Dendritic cell treated with granulocyte-macrophage colony-stimulating factor and Interleukin-4, amounts not matched to agents 40 ng/mL and 50 ng/mL, for 4 days (primary cell): ENCODE results near the gene ZNF823.
A peak's percentile ranks its signal among the peaks of the same experiment; 100 is the strongest.

ENCODE experiments used
- H3K27ac Mint-ChIP-seq: one replicate; pipeline ENCODE4 v1.8.0; 2022; ENCODE audit warnings: mild to moderate bottlenecking, mixed read lengths
- H3K27me3 Mint-ChIP-seq: one replicate; pipeline ENCODE4 v1.8.0; 2022; ENCODE audit warnings: mild to moderate bottlenecking, mixed read lengths
- H3K36me3 Mint-ChIP-seq: one replicate; pipeline ENCODE4 v1.8.0; 2022; ENCODE audit warnings: low read depth, mixed read lengths
- H3K4me1 Mint-ChIP-seq: one replicate; pipeline ENCODE4 v1.8.0; 2022; ENCODE audit warnings: low read depth, mixed read lengths
- H3K4me3 Mint-ChIP-seq: one replicate; pipeline ENCODE4 v1.8.0; 2022; ENCODE audit warnings: mild to moderate bottlenecking, moderate library complexity, mixed read lengths
- H3K9me3 Mint-ChIP-seq: one replicate; pipeline ENCODE4 v1.8.0; 2022; ENCODE audit warnings: mixed read lengths
- intact Hi-C: fragments of 100-400 bp; cut with micrococcal nuclease; formaldehyde crosslinking; loops from one replicate; pipeline ENCODE4 v1.15.0; 2022

ZNF823 gene

GRCh38 chr19:11763117-11763516 is 24.4 kb upstream of the ZNF823 start:
- no peak overlapping the region for H3K4me3 Mint-ChIP-seq
- H3K27me3 Mint-ChIP-seq = peaks cover 11% of the 10 kb centered on the region
- H3K9me3 Mint-ChIP-seq = peaks cover 30% of the 10 kb centered on the region
- intact Hi-C loops = loop anchor here (10.0 kb wide), 1 partner anchor 68 kb away; no protein-coding TSS in a partner anchor
- H3K36me3 Mint-ChIP-seq = peaks cover 15% of the 10 kb centered on the region
- peaks cover 7% of the 10 kb centered on the region for H3K4me1 Mint-ChIP-seq
- H3K27ac Mint-ChIP-seq = no peak overlapping the region

GRCh38 chr19:11759805-11760204 is 21.1 kb upstream of the ZNF823 start:
- Mint-ChIP-seq H3K4me3 (no peak overlapping the region), H3K27ac (no peak overlapping the region), H3K36me3 (no peaks in the 10 kb centered on the region), H3K4me1 (no peaks in the 10 kb centered on the region), H3K27me3 (peaks cover 4% of the 10 kb centered on the region), H3K9me3 (peaks cover 38% of the 10 kb centered on the region)
- intact Hi-C loops = loop anchor here (10.0 kb wide), 1 partner anchor 65 kb away; no protein-coding TSS in a partner anchor

GRCh38 chr19:11756965-11757364 is 18.2 kb upstream of the ZNF823 start:
- no peak overlapping the region for H3K27ac Mint-ChIP-seq
- no peaks in the 10 kb centered on the region for H3K36me3 Mint-ChIP-seq
- intact Hi-C loops = no loop called here
- peaks cover 6% of the 10 kb centered on the region for H3K27me3 Mint-ChIP-seq
- H3K4me1 Mint-ChIP-seq = no peaks in the 10 kb centered on the region
- H3K4me3 Mint-ChIP-seq = no peak overlapping the region
- H3K9me3 Mint-ChIP-seq = peaks cover 42% of the 10 kb centered on the region

GRCh38 chr19:11754663-11755062 is 15.9 kb upstream of the ZNF823 start:
- Mint-ChIP-seq H3K9me3 (peaks cover 65% of the 10 kb centered on the region), H3K27ac (no peak overlapping the region), H3K36me3 (no peaks in the 10 kb centered on the region), H3K4me3 (no peak overlapping the region), H3K27me3 (peaks cover 8% of the 10 kb centered on the region), H3K4me1 (no peaks in the 10 kb centered on the region)
- intact Hi-C loops = loop anchor here (5.0 kb wide), 1 partner anchor 42 kb away; no protein-coding TSS in a partner anchor

- no peak overlapping the region for H3K4me3 Mint-ChIP-seq
- intact Hi-C loops = loop anchor here (5.0 kb wide), 1 partner anchor 40 kb away; no protein-coding TSS in a partner anchor
- no peak overlapping the region for H3K27ac Mint-ChIP-seq
- no peaks in the 10 kb centered on the region for H3K4me1 Mint-ChIP-seq
- peaks cover 8% of the 10 kb centered on the region for H3K27me3 Mint-ChIP-seq
- H3K36me3 Mint-ChIP-seq = no peaks in the 10 kb centered on the region
- H3K9me3 Mint-ChIP-seq = peaks cover 77% of the 10 kb centered on the region
Measured at GRCh38 chr19:11752244-11752736, 13.5 kb upstream of the ZNF823 start.

- no peak overlapping the region for H3K27ac Mint-ChIP-seq
- no peaks in the 10 kb centered on the region for H3K4me1 Mint-ChIP-seq
- peaks cover 10% of the 10 kb centered on the region for H3K27me3 Mint-ChIP-seq
- H3K4me3 Mint-ChIP-seq = no peak overlapping the region
- no peaks in the 10 kb centered on the region for H3K36me3 Mint-ChIP-seq
- intact Hi-C loops = loop anchor here (5.0 kb wide), 1 partner anchor 37 kb away; no protein-coding TSS in a partner anchor
- H3K9me3 Mint-ChIP-seq = peaks cover 81% of the 10 kb centered on the region
Measured at GRCh38 chr19:11749751-11750150, 11.0 kb upstream of the ZNF823 start.

- peaks cover 8% of the 10 kb centered on the region for H3K27me3 Mint-ChIP-seq
- H3K4me1 Mint-ChIP-seq = no peaks in the 10 kb centered on the region
- H3K36me3 Mint-ChIP-seq = no peaks in the 10 kb centered on the region
- H3K4me3 Mint-ChIP-seq = no peak overlapping the region
- intact Hi-C loops = no loop called here
- H3K27ac Mint-ChIP-seq = no peak overlapping the region
- H3K9me3 Mint-ChIP-seq = peaks cover 57% of the 10 kb centered on the region
Measured at GRCh38 chr19:11747277-11747676, 8.5 kb upstream of the ZNF823 start.

GRCh38 chr19:11745869-11746268 is 7.1 kb upstream of the ZNF823 start:
- Mint-ChIP-seq H3K9me3 (peaks cover 43% of the 10 kb centered on the region), H3K36me3 (no peaks in the 10 kb centered on the region)

GRCh38 chr19:11737964-11738745 is 591 bp downstream of the ZNF823 start:
- H3K9me3 Mint-ChIP-seq = no peaks in the 10 kb centered on the region
- intact Hi-C loops = loop anchor here (1.0 to 5.0 kb wide), 2 partner anchors 28 to 36 kb away; partner anchors contain the start of gene ZNF441
- peaks cover 6% of the 10 kb centered on the region for H3K27me3 Mint-ChIP-seq
- H3K36me3 Mint-ChIP-seq = peaks cover 24% of the 10 kb centered on the region
- H3K4me3 Mint-ChIP-seq = peak overlapping the region; percentile 98
- H3K4me1 Mint-ChIP-seq = peaks cover 28% of the 10 kb centered on the region
- H3K27ac Mint-ChIP-seq = peak overlapping the region; percentile 93

More at GRCh38 chr19:11745869-11746268, 7.1 kb upstream of the ZNF823 start:
- Mint-ChIP-seq H3K4me1 (no peaks in the 10 kb centered on the region), H3K27me3 (peaks cover 6% of the 10 kb centered on the region), H3K4me3 (no peak overlapping the region), H3K27ac (no peak overlapping the region)
- intact Hi-C loops = no loop called here

- Mint-ChIP-seq H3K4me3 (peak overlapping the region; percentile 98), H3K36me3 (peaks cover 31% of the 10 kb centered on the region), H3K4me1 (peaks cover 28% of the 10 kb centered on the region), H3K9me3 (no peaks in the 10 kb centered on the region), H3K27ac (peak overlapping the region; percentile 93), H3K27me3 (peaks cover 3% of the 10 kb centered on the region)
- intact Hi-C loops = loop anchor here (1.0 to 5.0 kb wide), 2 partner anchors 30 to 34 kb away; partner anchors contain the start of gene ZNF441
Measured at GRCh38 chr19:11736696-11737095, 2.0 kb downstream of the ZNF823 start.

GRCh38 chr19:11735375-11735774 is 3.4 kb downstream of the ZNF823 start:
- intact Hi-C loops = loop anchor here (5.0 kb wide), 1 partner anchor 33 kb away; no protein-coding TSS in a partner anchor
- peak overlapping the region; percentile 60 for H3K27ac Mint-ChIP-seq
- H3K9me3 Mint-ChIP-seq = peaks cover 7% of the 10 kb centered on the region
- peaks cover 28% of the 10 kb centered on the region for H3K4me1 Mint-ChIP-seq
- H3K27me3 Mint-ChIP-seq = peaks cover 3% of the 10 kb centered on the region
- H3K4me3 Mint-ChIP-seq = no peak overlapping the region
- peaks cover 40% of the 10 kb centered on the region for H3K36me3 Mint-ChIP-seq

GRCh38 chr19:11729586-11729985 is 9.2 kb downstream of the ZNF823 start:
- no peaks in the 10 kb centered on the region for H3K4me1 Mint-ChIP-seq
- H3K27me3 Mint-ChIP-seq = no peaks in the 10 kb centered on the region
- H3K27ac Mint-ChIP-seq = no peak overlapping the region
- H3K36me3 Mint-ChIP-seq = peaks cover 61% of the 10 kb centered on the region
- no peak overlapping the region for H3K4me3 Mint-ChIP-seq
- H3K9me3 Mint-ChIP-seq = peaks cover 60% of the 10 kb centered on the region
- intact Hi-C loops = no loop called here

- Mint-ChIP-seq H3K36me3 (peaks cover 67% of the 10 kb centered on the region), H3K9me3 (peaks cover 78% of the 10 kb centered on the region)
Measured at GRCh38 chr19:11722414-11722813, 16.3 kb downstream of the ZNF823 start.

GRCh38 chr19:11721681-11722080 is 17.1 kb downstream of the ZNF823 start:
- Mint-ChIP-seq H3K27me3 (no peaks in the 10 kb centered on the region), H3K27ac (no peak overlapping the region), H3K36me3 (peaks cover 59% of the 10 kb centered on the region), H3K4me1 (no peaks in the 10 kb centered on the region), H3K9me3 (peaks cover 76% of the 10 kb centered on the region), H3K4me3 (no peak overlapping the region)
- intact Hi-C loops = no loop called here

More at GRCh38 chr19:11722414-11722813, 16.3 kb downstream of the ZNF823 start:
- Mint-ChIP-seq H3K27me3 (no peaks in the 10 kb centered on the region), H3K4me1 (no peaks in the 10 kb centered on the region), H3K27ac (no peak overlapping the region), H3K4me3 (no peak overlapping the region)
- intact Hi-C loops = no loop called here
